Measurements from ENCODE around the gene DLGAP1.

DLGAP1 gene

GRCh38 chr18:4017480-4017879 is 437.6 kb downstream of the DLGAP1 start:
- Histone ChIP-seq H3K4me1 (ENCODE audit: control insufficient read depth, insufficient read depth, low read length) (no peaks in the 10 kb centered on the region), H3K27ac (ENCODE audit: extremely low read depth, low read depth, low read length) (no peak overlapping the region), H3K9me3 (ENCODE audit: control insufficient read depth, insufficient read depth, low read depth, low read length) (no peaks in the 10 kb centered on the region), H3K36me3 (ENCODE audit: control insufficient read depth in 2 of 2, insufficient read depth in 1 of 2, low read length in 2 of 2) (no peaks in the 10 kb centered on the region), H3K4me3 (ENCODE audit: low read depth, low read length) (no peak overlapping the region)
- ChIA-PET POLR2A (no interaction called here), CTCF (interaction anchor here (1.2 to 1.4 kb wide), 2 partner anchors 65 to 143 kb away, joined by 3 read pairs; no protein-coding TSS in a partner anchor)
- TF ChIP-seq, protein P1, sequence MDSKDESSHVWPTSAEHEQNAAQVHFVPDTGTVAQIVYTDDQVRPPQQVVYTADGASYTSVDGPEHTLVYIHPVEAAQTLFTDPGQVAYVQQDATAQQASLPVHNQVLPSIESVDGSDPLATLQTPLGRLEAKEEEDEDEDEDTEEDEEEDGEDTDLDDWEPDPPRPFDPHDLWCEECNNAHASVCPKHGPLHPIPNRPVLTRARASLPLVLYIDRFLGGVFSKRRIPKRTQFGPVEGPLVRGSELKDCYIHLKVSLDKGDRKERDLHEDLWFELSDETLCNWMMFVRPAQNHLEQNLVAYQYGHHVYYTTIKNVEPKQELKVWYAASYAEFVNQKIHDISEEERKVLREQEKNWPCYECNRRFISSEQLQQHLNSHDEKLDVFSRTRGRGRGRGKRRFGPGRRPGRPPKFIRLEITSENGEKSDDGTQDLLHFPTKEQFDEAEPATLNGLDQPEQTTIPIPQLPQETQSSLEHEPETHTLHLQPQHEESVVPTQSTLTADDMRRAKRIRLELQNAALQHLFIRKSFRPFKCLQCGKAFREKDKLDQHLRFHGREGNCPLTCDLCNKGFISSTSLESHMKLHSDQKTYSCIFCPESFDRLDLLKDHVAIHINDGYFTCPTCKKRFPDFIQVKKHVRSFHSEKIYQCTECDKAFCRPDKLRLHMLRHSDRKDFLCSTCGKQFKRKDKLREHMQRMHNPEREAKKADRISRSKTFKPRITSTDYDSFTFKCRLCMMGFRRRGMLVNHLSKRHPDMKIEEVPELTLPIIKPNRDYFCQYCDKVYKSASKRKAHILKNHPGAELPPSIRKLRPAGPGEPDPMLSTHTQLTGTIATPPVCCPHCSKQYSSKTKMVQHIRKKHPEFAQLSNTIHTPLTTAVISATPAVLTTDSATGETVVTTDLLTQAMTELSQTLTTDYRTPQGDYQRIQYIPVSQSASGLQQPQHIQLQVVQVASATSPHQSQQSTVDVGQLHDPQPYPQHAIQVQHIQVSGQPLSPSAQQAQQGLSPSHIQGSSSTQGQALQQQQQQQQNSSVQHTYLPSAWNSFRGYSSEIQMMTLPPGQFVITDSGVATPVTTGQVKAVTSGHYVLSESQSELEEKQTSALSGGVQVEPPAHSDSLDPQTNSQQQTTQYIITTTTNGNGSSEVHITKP (tag by site-specific recombination; IDR thresholded peaks at IDR 0.05): no peak
- TF ChIP-seq ZNF155 (tag by site-specific recombination; IDR thresholded peaks at IDR 0.05): no peak
- TF ChIP-seq ZFHX2 (tag by site-specific recombination; conservative IDR thresholded peaks at IDR 0.05): no peak
- no peak for TF ChIP-seq ZNF19 (tag by site-specific recombination; IDR thresholded peaks at IDR 0.05; ENCODE audit: low read depth)
- TF ChIP-seq ZNF654 (tag by site-specific recombination; IDR thresholded peaks at IDR 0.05; ENCODE audit: low read depth): 0 out of 2 replicates have a peak, but pooled peaks have one; percentile 5
- peak; percentile 73 for TF ChIP-seq PRDM4 (tag by site-specific recombination; IDR thresholded peaks at IDR 0.05)
- TF ChIP-seq CTCF (tag by site-specific recombination; IDR thresholded peaks at IDR 0.05): peak; percentile 55
- TF ChIP-seq ZBTB7A (tag by site-specific recombination; IDR thresholded peaks at IDR 0.05; ENCODE audit: low read depth): no peak
- TF ChIP-seq ZNF837 (tag by site-specific recombination; IDR thresholded peaks at IDR 0.05): no peak

- no peak overlapping the region for H3K27ac ChIP-seq (ENCODE audit: extremely low read depth, low read depth, low read length)
- ChIA-PET POLR2A (no interaction called here), CTCF (interaction anchor here (0.7 to 1.6 kb wide), 4 partner anchors 25 to 1052 kb away, joined by 3 to 4 read pairs (median 4); no protein-coding TSS in a partner anchor)
- H3K36me3 ChIP-seq (ENCODE audit: control insufficient read depth in 2 of 2, insufficient read depth in 1 of 2, low read length in 2 of 2): no peaks in the 10 kb centered on the region
- no peaks in the 10 kb centered on the region for H3K9me3 ChIP-seq (ENCODE audit: control insufficient read depth, insufficient read depth, low read depth, low read length)
- no peaks in the 10 kb centered on the region for H3K4me1 ChIP-seq (ENCODE audit: control insufficient read depth, insufficient read depth, low read length)
- TF ChIP-seq ZNF585B (tag by site-specific recombination; IDR thresholded peaks at IDR 0.05) (no peak), ZBTB7A (tag by site-specific recombination; IDR thresholded peaks at IDR 0.05; ENCODE audit: low read depth) (no peak), ZBTB11 (tag by site-specific recombination; conservative IDR thresholded peaks at IDR 0.05; ENCODE audit: low read depth) (no peak), SALL2 (tag by site-specific recombination; IDR thresholded peaks at IDR 0.05; ENCODE audit: borderline replicate concordance) (no peak)
- no peak overlapping the region for H3K4me3 ChIP-seq (ENCODE audit: low read depth, low read length)
These were observed 438.6 kb downstream of the DLGAP1 start for GRCh38 chr18:4016391-4017049.
